Astrocyte (in vitro differentiated cells and primary cell): ENCODE measurements around the gene ATP1A1. TPM values are rescaled to one million over a fixed set of nuclear protein-coding genes. Genes with fewer than 3 reads are reported as not detected.

Experiments used
- DNase-seq: peaks from one replicate; pipeline ENCODE4 v3.0.0-alpha.2; 2010; ENCODE audit warnings: low read depth
- FAIRE-seq: peaks from 2 replicates; lab custom pipeline; 2011; peaks lifted over from hg19 to GRCh38; lab: Jason Lieb, UNC
- H2AFZ ChIP-seq: 2 replicates; pipeline ENCODE4 v1.6.0; 2012; ENCODE audit warnings: low read depth, low read length, inconsistent platforms
- H3K27ac ChIP-seq: 2 replicates; pipeline ENCODE4 v1.5.1; 2011; ENCODE audit warnings: low read depth, low read length, inconsistent platforms
- H3K27me3 ChIP-seq: 2 replicates; pipeline ENCODE4 v1.6.0; 2011; ENCODE audit warnings: low read length, inconsistent platforms; ENCODE audit not compliant: insufficient read depth
- H3K36me3 ChIP-seq: 2 replicates; pipeline ENCODE4 v1.5.1; 2011; ENCODE audit warnings: low read length, inconsistent platforms; ENCODE audit not compliant: insufficient read depth
- H3K4me1 ChIP-seq: 2 replicates; pipeline ENCODE4 v1.5.1; 2011; ENCODE audit warnings: low read length, inconsistent platforms; ENCODE audit not compliant: insufficient read depth
- H3K4me2 ChIP-seq: 2 replicates; pipeline ENCODE4 v1.6.0; 2012; ENCODE audit warnings: low read length, inconsistent platforms
- H3K4me3 ChIP-seq: 2 replicates; pipeline ENCODE4 v1.5.1; 2011; ENCODE audit warnings: low read depth, mild to moderate bottlenecking, low read length, inconsistent platforms; ENCODE audit not compliant: insufficient read depth
- H3K79me2 ChIP-seq: 2 replicates; pipeline ENCODE4 v1.6.0; 2012; ENCODE audit warnings: mild to moderate bottlenecking, low read length, inconsistent platforms; ENCODE audit not compliant: insufficient read depth
- H3K9ac ChIP-seq: 2 replicates; pipeline ENCODE4 v1.6.0; 2012; ENCODE audit warnings: mild to moderate bottlenecking, low read length, inconsistent platforms
- H3K9me3 ChIP-seq: 2 replicates; pipeline ENCODE4 v1.5.1; 2012; ENCODE audit warnings: low read depth, mild to moderate bottlenecking, low read length, inconsistent platforms; ENCODE audit not compliant: insufficient read depth
- H4K20me1 ChIP-seq: 2 replicates; pipeline ENCODE4 v1.6.0; 2012; ENCODE audit warnings: low read length, inconsistent platforms; ENCODE audit not compliant: insufficient read depth
- H3K27ac Mint-ChIP-seq: one replicate; pipeline ENCODE4 v1.8.0; 2021; ENCODE audit warnings: mild to moderate bottlenecking, mixed read lengths; ENCODE audit not compliant: unreplicated experiment
- H3K27me3 Mint-ChIP-seq: one replicate; pipeline ENCODE4 v1.8.0; 2021; ENCODE audit warnings: low read depth, mixed read lengths; ENCODE audit not compliant: unreplicated experiment
- H3K36me3 Mint-ChIP-seq: one replicate; pipeline ENCODE4 v1.8.0; 2021; ENCODE audit warnings: low read depth, mixed read lengths; ENCODE audit not compliant: unreplicated experiment
- H3K4me1 Mint-ChIP-seq: one replicate; pipeline ENCODE4 v1.8.0; 2021; ENCODE audit warnings: low read depth, mixed read lengths; ENCODE audit not compliant: unreplicated experiment
- H3K4me3 Mint-ChIP-seq: one replicate; pipeline ENCODE4 v1.8.0; 2021; ENCODE audit warnings: mild to moderate bottlenecking, moderate library complexity, mixed read lengths; ENCODE audit not compliant: unreplicated experiment
- H3K9me3 Mint-ChIP-seq: one replicate; pipeline ENCODE4 v1.8.0; 2021; ENCODE audit warnings: mild to moderate bottlenecking, mixed read lengths; ENCODE audit not compliant: unreplicated experiment
- EZH2 ChIP-seq: IDR thresholded peaks from 2 replicates; pipeline ENCODE4 v1.6.1; 2012; ENCODE audit warnings: mild to moderate bottlenecking, low read length, inconsistent platforms; ENCODE audit not compliant: insufficient read depth
- total RNA-seq: library from RNA; stranded (reverse); gene quantifications from 2 replicates; pipeline ENCODE4 v1.2.1, GENCODE V29; 2021
- TF ChIP-seq, protein P1 (sequence below): IDR thresholded peaks from 2 replicates; pipeline ENCODE4 v1.5.1; 2011; ENCODE audit warnings: low read depth, mild to moderate bottlenecking, inconsistent platforms, low read length, moderate library complexity; ENCODE audit not compliant: insufficient read depth

The ATP1A1 gene
- total RNA-seq, 1 donor from 2014 or later = 317 TPM

DNA sequence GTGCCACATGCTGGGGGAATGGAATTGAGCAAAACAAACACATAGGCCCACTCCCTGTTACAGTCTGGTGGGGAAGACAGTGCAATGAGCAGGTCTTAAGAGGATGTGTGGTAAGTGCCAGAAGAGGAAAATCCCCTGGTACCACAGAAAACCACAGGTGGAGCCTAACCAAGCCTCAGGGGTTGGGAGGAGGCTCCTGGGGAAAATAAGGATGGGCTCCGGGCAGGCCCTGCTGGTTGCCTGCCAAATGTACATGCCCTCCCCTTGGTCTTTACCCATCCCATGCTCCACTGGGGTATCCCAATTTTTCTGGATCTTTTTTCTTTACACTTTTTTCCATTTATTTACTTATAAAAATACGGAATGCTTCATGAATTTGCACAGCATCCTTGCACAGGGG, 40.4 kb downstream of the ATP1A1 start:
- H3K9ac ChIP-seq = no peak overlapping the region
- TF ChIP-seq, protein P1, sequence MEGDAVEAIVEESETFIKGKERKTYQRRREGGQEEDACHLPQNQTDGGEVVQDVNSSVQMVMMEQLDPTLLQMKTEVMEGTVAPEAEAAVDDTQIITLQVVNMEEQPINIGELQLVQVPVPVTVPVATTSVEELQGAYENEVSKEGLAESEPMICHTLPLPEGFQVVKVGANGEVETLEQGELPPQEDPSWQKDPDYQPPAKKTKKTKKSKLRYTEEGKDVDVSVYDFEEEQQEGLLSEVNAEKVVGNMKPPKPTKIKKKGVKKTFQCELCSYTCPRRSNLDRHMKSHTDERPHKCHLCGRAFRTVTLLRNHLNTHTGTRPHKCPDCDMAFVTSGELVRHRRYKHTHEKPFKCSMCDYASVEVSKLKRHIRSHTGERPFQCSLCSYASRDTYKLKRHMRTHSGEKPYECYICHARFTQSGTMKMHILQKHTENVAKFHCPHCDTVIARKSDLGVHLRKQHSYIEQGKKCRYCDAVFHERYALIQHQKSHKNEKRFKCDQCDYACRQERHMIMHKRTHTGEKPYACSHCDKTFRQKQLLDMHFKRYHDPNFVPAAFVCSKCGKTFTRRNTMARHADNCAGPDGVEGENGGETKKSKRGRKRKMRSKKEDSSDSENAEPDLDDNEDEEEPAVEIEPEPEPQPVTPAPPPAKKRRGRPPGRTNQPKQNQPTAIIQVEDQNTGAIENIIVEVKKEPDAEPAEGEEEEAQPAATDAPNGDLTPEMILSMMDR = no peak
- TF ChIP-seq EZH2 = no peak
- DNase-seq = no peak
- H3K27ac ChIP-seq = no peak overlapping the region
- no peak overlapping the region for H3K4me3 ChIP-seq
- H3K4me1 ChIP-seq = peaks cover 4% of the 10 kb centered on the region
- no peaks in the 10 kb centered on the region for H3K36me3 ChIP-seq
- H3K36me3 Mint-ChIP-seq = peaks cover 4% of the 10 kb centered on the region
- no peaks in the 10 kb centered on the region for H3K27me3 ChIP-seq
- no peak overlapping the region for H2AFZ ChIP-seq
- no peaks in the 10 kb centered on the region for H3K79me2 ChIP-seq
- H3K4me1 Mint-ChIP-seq = peaks cover 23% of the 10 kb centered on the region
- no peaks in the 10 kb centered on the region for H4K20me1 ChIP-seq
- no peaks in the 10 kb centered on the region for H3K9me3 ChIP-seq
- H3K9me3 Mint-ChIP-seq = no peaks in the 10 kb centered on the region
- H3K27ac Mint-ChIP-seq = no peak overlapping the region
- no peak overlapping the region for H3K4me2 ChIP-seq
- no peak overlapping the region for H3K4me3 Mint-ChIP-seq
- no peak for FAIRE-seq
- no peaks in the 10 kb centered on the region for H3K27me3 Mint-ChIP-seq

DNA sequence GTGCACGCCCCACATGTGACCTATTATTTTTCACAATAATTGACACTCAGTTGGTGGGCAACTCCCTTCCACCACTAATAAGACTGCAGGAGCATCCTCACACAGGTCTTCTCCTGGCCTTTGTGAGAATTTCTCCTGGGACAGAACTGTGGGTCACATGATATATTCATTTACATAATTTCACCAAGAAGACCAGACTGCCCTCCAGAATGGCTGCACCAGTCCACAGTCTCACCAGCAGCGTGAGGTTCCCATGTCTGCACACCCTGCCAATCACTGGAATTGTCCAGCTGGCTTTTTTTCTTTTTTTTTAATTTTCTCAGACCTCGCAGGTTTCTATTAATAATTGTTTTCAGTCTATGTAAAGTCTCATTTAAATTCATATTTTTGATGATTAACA, 41.3 kb downstream of the ATP1A1 start:
- H3K4me1 Mint-ChIP-seq = peaks cover 23% of the 10 kb centered on the region
- no peaks in the 10 kb centered on the region for H4K20me1 ChIP-seq
- H3K9me3 Mint-ChIP-seq = no peaks in the 10 kb centered on the region
- no peak overlapping the region for H3K4me3 ChIP-seq
- H3K36me3 ChIP-seq = no peaks in the 10 kb centered on the region
- no peak for TF ChIP-seq EZH2
- TF ChIP-seq, protein P1 = no peak
- no peak overlapping the region for H3K27ac Mint-ChIP-seq
- H3K4me3 Mint-ChIP-seq = no peak overlapping the region
- no peak overlapping the region for H3K9ac ChIP-seq
- H3K79me2 ChIP-seq = no peaks in the 10 kb centered on the region
- peaks cover 2% of the 10 kb centered on the region for H3K36me3 Mint-ChIP-seq
- no peak overlapping the region for H2AFZ ChIP-seq
- H3K27me3 ChIP-seq = no peaks in the 10 kb centered on the region
- no peak for DNase-seq
- FAIRE-seq = no peak
- no peaks in the 10 kb centered on the region for H3K27me3 Mint-ChIP-seq
- H3K27ac ChIP-seq = no peak overlapping the region
- H3K4me2 ChIP-seq = no peak overlapping the region
- peaks cover 4% of the 10 kb centered on the region for H3K4me1 ChIP-seq
- no peaks in the 10 kb centered on the region for H3K9me3 ChIP-seq

DNA sequence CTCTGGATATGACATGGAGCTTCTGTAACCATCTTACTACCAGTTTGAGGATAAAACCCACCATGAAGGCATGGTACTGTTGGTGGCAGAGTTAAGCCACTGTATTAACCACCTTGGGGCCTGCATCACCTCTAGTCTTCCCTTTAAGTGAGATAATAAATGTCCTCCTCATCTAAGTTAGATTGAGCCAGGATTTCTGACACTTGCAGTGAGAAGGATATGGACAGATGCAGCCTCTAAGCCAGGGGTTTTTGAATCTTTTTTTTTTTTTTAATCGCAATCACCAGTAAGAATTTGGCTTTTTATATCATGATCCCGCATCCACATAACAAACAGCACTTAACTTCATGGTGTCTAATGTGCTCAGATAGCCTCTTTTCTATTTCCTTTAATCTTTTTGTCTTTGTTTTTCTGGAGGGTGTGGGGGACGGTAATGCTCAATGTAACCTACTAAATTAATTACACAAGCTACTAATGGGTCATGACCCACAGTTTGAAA, 42.2 kb downstream of the ATP1A1 start:
- H3K4me1 ChIP-seq = peaks cover 4% of the 10 kb centered on the region
- no peaks in the 10 kb centered on the region for H3K27me3 ChIP-seq
- Mint-ChIP-seq H3K9me3 (no peaks in the 10 kb centered on the region), H3K36me3 (no peaks in the 10 kb centered on the region), H3K4me3 (no peak overlapping the region), H3K27me3 (no peaks in the 10 kb centered on the region), H3K27ac (no peak overlapping the region), H3K4me1 (peaks cover 23% of the 10 kb centered on the region)
- H2AFZ ChIP-seq = no peak overlapping the region
- H3K9me3 ChIP-seq = no peaks in the 10 kb centered on the region
- DNase-seq = no peak
- H3K4me3 ChIP-seq = no peak overlapping the region
- H3K9ac ChIP-seq = no peak overlapping the region
- H3K27ac ChIP-seq = no peak overlapping the region
- TF ChIP-seq EZH2 = no peak
- TF ChIP-seq, protein P1 = no peak
- no peaks in the 10 kb centered on the region for H3K36me3 ChIP-seq
- no peak for FAIRE-seq
- no peaks in the 10 kb centered on the region for H3K79me2 ChIP-seq
- no peaks in the 10 kb centered on the region for H4K20me1 ChIP-seq
- H3K4me2 ChIP-seq = no peak overlapping the region
